ENCODE measurements around the gene ZNF677.
A peak's percentile ranks its signal among the peaks of the same experiment; 100 is the strongest.
"Not testable (repeated sequence)": the region's sequence is repeated elsewhere in the genome, so short reads cannot be mapped to it uniquely, and the experiment has no call there.

The ZNF677 gene

DNA sequence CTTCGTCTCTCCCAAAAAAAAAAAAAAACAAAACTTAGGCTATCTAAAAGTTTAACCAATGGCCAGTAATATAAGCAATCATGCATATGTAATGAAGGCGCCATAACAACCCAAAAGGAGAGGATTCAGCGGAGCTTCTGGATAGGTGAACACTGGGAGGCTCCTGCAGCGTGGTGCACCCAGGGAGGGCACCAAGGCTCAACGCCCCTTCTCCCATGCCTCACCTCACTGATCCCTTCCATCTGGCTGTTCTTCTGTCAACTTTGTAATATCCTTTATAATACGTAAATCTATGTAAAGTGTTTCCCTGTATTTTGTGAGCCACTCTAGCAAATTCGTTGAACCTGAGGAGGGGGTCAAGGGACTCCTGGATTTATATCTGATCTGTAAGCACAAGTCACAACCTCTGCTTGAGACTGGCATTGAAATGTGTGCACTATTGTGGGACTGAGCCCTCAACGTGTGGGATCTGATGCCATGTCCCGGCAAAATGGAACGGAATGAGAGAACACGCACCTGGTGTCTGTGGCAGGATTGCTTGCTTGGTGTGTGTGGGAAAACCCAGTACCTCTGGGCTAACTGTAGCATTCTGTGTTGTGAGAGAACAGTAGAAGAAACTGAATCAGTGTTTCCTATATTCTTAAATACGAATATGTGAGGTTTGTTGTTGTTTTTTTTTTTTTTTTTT, 61.0 kb downstream of the ZNF677 start:
- no peak for DNase-seq (ENCODE audit: low read depth)

DNA sequence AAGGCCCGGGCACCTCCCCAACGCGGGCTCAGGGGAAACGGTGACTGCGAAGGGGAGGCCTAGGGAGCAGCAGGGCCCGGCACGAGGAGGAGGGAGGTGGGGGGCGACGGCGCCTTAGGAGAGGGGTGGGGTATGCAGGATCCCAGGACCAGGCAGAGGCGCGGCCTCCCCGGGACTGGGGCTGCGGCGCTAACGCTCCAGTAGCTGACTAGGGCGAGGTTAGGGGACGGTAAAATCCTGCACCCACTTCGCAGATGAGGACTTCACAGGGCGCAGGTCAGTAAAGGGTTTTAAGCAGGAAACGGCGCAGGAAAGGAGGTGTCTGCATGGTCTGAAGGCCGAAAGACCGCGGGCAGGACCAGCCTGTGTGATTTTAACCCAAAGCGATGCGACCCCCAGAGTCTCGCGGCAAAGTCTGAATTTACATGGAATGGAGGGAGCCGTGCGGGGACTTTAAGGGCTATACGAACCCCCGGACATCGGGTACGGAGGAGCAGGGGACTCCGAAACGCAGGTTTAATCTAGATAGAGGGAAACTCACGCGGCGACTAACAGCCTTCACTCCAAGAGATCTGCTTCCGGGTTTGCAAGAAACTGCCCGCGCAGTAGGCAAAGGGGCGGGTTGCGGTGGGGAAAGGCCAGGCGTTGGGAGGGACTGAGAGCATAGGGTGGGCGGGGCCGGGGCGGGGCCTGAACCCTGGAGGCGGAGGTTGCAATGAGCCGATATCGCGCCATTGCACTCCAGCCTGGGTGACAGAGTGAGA, 61.7 kb downstream of the ZNF677 start, which contains the start of gene ZNF665:
TSS of gene ZNF665 (minus strand) at position 588 of the 764 bp plus-strand sequence. CDS start 10,460 bp downstream, outside the sequence.
- DNase-seq (ENCODE audit: low read depth): peak; percentile 57

DNA sequence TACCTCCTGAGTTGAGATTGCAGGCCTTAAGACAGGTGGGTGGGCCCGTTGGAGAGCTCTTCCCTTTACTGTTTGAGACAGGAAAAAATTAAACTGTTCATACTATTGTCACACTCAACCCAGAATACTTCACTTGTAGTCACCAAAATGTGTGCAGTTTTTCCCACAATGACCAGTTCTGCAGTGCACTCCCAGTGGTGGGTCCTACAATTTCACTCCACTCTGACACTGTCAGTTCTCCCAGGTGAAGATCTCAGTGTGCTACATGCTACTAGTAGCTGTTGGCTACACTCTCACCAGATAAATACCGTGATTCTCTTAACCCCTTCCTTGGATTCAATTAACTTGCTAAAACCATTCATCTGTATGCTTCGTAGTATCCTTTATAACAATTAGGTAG, 64.4 kb downstream of the ZNF677 start:
- DNase-seq (ENCODE audit: low read depth): no peak

DNA sequence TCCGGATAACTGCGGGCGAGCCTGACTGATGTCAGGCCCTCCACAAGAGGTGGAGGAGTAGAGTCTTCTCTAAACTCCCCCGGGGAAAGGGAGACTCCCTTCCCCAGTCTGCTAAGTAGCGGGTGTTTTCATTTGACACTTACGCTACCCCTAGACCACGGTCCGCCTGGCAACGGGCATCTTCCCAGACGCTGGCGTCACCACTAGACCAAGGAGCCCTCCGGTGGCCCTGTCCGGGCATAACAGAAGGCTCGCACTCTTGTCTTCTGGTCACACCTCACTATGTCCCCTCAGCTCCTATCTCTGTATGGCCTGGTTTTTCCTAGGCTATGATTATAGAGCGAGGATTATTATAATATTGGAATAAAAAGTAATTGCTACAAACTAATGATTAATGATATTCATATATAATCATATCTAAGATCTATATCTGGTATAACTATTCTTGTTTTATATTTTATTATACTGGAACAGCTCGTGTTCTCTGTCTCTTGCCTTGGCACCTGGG, 64.9 kb downstream of the ZNF677 start:
- DNase-seq (ENCODE audit: low read depth): not testable (repeated sequence)

Measured in stimulated activated CD8-positive, alpha-beta memory T cell treated with anti-CD3 and anti-CD28 coated beads, Interleukin-7, amount 100 ng/mL, for 24 hours (primary cell).